Measurements from ENCODE around the gene ALDH8A1.

Gene ALDH8A1

DNA sequence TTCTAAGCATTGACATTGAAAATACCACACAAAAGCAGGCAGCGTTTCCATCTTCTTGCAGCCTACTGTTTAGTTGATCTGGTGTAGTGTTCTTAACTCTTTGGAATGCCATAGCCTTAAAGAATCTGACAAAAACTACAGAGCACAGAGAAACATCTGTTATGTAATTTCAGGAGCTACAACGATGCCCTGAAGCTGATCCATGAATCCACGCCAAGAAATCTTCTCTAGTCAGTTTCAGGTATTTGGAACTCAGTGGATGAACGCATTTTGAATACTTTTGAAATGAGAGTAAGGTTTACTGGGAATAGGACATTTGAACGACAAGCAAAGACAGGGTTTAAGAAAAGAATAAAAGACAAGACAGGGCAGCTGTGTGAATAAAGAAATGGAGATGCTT, 17.8 kb downstream of the ALDH8A1 start:
- Histone ChIP-seq H3K4me3 (ENCODE audit: low read depth in 1 of 2, low read length in 2 of 2) (no peak overlapping the region), H3K27ac (ENCODE audit: low read length) (no peak overlapping the region), H3K36me3 (ENCODE audit: control insufficient read depth in 1 of 2, insufficient read depth in 2 of 2, low read length in 2 of 2) (peaks cover 0 to 16% of the 10 kb centered on the region in 2 donors), H3K27me3 (ENCODE audit: low read depth, low read length) (no peaks in the 10 kb centered on the region), H3K9me3 (ENCODE audit: control insufficient read depth in 1 of 2, low read length in 2 of 2) (no peaks in the 10 kb centered on the region), H3K4me1 (ENCODE audit: control insufficient read depth in 1 of 2, insufficient read depth in 2 of 2, low read length in 2 of 2) (no peaks in the 10 kb centered on the region)

DNA sequence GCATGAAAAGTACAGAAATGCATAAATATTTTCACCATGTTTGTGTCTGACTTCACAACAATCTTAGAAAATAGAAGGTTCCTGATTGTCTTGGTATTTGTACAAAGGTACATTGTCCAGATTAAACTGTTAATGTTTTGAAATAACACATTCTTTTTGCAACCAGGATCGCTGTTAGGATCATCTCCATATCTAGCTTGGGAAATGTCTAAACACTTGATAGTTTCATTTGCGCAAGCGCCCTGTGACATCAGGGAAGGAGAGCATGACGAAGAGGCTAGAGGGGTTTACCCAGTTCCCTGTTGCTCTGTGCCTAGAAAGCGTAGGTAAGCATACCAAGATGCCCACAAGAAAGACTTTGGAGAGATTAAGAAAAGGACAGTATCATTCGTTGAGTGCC, 19.4 kb downstream of the ALDH8A1 start:
- no peak overlapping the region for H3K27ac ChIP-seq (ENCODE audit: low read length)
- H3K9me3 ChIP-seq (ENCODE audit: control insufficient read depth in 1 of 2, low read length in 2 of 2) = no peaks in the 10 kb centered on the region
- no peaks in the 10 kb centered on the region for H3K27me3 ChIP-seq (ENCODE audit: low read depth, low read length)
- no peaks in the 10 kb centered on the region for H3K4me1 ChIP-seq (ENCODE audit: control insufficient read depth in 1 of 2, insufficient read depth in 2 of 2, low read length in 2 of 2)
- H3K4me3 ChIP-seq (ENCODE audit: low read depth in 1 of 2, low read length in 2 of 2) = no peak overlapping the region
- peaks cover 0 to 16% of the 10 kb centered on the region in 2 donors for H3K36me3 ChIP-seq (ENCODE audit: control insufficient read depth in 1 of 2, insufficient read depth in 2 of 2, low read length in 2 of 2)

DNA sequence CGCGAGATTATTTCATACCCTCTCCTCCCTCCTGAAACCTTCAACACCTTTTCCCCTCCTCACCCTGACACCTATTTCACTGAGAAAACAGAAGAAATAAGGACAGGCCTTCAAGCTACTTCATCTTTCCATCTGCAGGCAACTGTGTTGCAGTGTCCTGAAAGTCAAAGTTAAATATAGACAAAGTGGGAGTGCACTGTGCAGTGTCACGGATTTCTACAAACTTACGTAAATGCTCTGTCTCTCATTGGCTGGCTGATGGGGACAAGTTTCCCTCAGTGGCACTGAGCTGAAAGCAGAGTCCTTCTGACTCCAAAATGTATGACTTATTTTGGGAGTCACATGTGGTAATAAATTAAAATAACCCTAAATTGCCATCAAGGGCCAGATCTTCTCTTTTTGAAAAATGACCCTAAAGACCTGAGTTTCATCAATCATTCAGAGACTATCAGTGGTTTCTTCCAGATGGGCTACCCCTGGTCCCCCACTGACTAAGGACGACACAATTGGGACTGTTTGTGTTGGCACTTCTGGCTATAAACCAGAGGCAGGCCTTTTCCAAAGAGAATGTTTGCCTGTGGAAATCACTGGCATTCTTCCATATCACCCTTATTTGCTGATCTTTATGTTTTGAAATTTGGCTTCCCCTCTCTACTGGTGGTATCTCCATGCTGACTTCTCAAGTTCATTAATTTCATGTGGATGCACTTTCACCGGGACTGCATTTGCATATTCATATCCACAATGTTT, 21.6 kb downstream of the ALDH8A1 start:
- H3K27me3 ChIP-seq (ENCODE audit: low read depth, low read length) = no peaks in the 10 kb centered on the region
- peaks cover 0 to 16% of the 10 kb centered on the region in 2 donors for H3K36me3 ChIP-seq (ENCODE audit: control insufficient read depth in 1 of 2, insufficient read depth in 2 of 2, low read length in 2 of 2)
- H3K9me3 ChIP-seq (ENCODE audit: control insufficient read depth in 1 of 2, low read length in 2 of 2) = no peaks in the 10 kb centered on the region
- H3K4me1 ChIP-seq (ENCODE audit: control insufficient read depth in 1 of 2, insufficient read depth in 2 of 2, low read length in 2 of 2) = no peaks in the 10 kb centered on the region
- H3K27ac ChIP-seq (ENCODE audit: low read length) = no peak overlapping the region
- no peak overlapping the region for H3K4me3 ChIP-seq (ENCODE audit: low read depth in 1 of 2, low read length in 2 of 2)

DNA sequence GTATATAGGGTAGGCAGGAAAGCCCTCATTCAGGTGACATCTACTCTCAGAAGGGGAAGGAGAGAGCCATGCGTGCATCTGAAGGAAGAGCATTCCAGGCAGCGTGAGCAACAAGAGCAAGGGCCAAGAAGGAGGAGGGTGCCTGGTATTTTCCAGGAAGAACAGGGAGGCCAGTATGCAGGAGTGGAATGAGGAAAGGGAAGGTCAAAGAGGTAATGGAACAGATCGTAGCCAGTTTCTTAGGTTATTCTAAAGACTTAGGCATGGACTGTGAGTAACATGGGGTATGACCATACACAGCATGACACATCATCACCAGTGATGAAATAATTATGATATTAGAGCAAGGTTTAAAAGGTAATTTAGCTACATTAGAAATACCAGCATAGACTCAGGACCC, 24.1 kb downstream of the ALDH8A1 start:
- Histone ChIP-seq H3K4me3 (ENCODE audit: low read depth in 1 of 2, low read length in 2 of 2) (no peak overlapping the region), H3K9me3 (ENCODE audit: control insufficient read depth in 1 of 2, low read length in 2 of 2) (no peaks in the 10 kb centered on the region), H3K36me3 (ENCODE audit: control insufficient read depth in 1 of 2, insufficient read depth in 2 of 2, low read length in 2 of 2) (peaks cover 0 to 7% of the 10 kb centered on the region in 2 donors)

DNA sequence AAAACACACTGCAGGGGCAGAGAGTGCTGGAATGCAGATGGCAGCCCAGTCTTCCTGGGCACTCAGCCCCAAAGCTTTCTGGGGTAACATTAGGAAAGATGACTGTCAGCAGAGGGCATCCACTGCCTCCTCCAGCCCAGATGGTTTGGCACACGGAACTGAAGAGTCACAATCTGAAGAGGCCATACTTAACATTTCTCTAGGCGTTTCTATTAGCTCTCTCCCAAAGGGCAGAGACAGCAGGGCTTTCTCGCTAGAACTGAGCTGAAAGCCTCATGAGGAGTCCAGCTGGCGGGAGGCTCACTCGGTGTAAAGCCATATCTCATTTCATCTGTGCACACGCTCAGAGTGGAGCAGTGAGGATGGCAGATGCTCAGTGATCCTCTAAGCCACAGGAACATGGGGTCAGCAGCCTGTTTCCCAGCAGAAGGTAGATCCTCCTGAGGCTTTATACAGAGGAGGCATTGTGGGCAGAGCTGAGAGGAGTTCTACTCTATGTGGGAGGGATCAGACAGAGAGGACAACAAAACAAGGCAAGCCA, 28.1 kb downstream of the ALDH8A1 start:
- H3K4me1 ChIP-seq (ENCODE audit: control insufficient read depth in 1 of 2, insufficient read depth in 2 of 2, low read length in 2 of 2) = no peaks in the 10 kb centered on the region
- H3K27ac ChIP-seq (ENCODE audit: low read length) = no peak overlapping the region
- no peak overlapping the region for H3K4me3 ChIP-seq (ENCODE audit: low read depth in 1 of 2, low read length in 2 of 2)
- no peaks in the 10 kb centered on the region for H3K27me3 ChIP-seq (ENCODE audit: low read depth, low read length)
- no peaks in the 10 kb centered on the region for H3K9me3 ChIP-seq (ENCODE audit: control insufficient read depth in 1 of 2, low read length in 2 of 2)
- H3K36me3 ChIP-seq (ENCODE audit: control insufficient read depth in 1 of 2, insufficient read depth in 2 of 2, low read length in 2 of 2) = peaks cover 0 to 6% of the 10 kb centered on the region in 2 donors

More for the DNA sequence above, 24.1 kb downstream of the ALDH8A1 start:
- Histone ChIP-seq H3K27ac (ENCODE audit: low read length) (no peak overlapping the region), H3K27me3 (ENCODE audit: low read depth, low read length) (no peaks in the 10 kb centered on the region), H3K4me1 (ENCODE audit: control insufficient read depth in 1 of 2, insufficient read depth in 2 of 2, low read length in 2 of 2) (no peaks in the 10 kb centered on the region)

DNA sequence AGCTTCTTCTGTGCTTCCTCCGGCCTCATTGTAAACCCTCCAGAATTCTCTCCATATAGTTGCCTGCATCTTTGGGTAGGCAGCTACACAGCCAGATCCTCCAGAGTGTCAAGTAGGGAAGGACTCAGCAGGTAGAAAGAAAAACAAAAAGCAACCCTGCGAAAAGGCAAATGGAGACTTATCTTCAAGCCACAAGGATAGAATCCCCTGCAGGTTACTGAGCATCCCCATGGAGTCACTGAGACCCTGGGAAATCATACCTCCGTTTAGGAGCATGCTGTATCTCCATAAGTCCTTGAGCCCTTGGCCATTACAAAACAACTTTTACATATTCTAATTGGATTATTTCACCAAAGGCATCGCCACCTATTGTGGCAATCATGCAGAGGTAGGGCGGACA, 28.6 kb downstream of the ALDH8A1 start:
- Histone ChIP-seq H3K4me1 (ENCODE audit: control insufficient read depth in 1 of 2, insufficient read depth in 2 of 2, low read length in 2 of 2) (no peaks in the 10 kb centered on the region), H3K27ac (ENCODE audit: low read length) (no peak overlapping the region), H3K9me3 (ENCODE audit: control insufficient read depth in 1 of 2, low read length in 2 of 2) (no peaks in the 10 kb centered on the region), H3K27me3 (ENCODE audit: low read depth, low read length) (no peaks in the 10 kb centered on the region), H3K36me3 (ENCODE audit: control insufficient read depth in 1 of 2, insufficient read depth in 2 of 2, low read length in 2 of 2) (peaks cover 0 to 6% of the 10 kb centered on the region in 2 donors), H3K4me3 (ENCODE audit: low read depth in 1 of 2, low read length in 2 of 2) (no peak overlapping the region)

DNA sequence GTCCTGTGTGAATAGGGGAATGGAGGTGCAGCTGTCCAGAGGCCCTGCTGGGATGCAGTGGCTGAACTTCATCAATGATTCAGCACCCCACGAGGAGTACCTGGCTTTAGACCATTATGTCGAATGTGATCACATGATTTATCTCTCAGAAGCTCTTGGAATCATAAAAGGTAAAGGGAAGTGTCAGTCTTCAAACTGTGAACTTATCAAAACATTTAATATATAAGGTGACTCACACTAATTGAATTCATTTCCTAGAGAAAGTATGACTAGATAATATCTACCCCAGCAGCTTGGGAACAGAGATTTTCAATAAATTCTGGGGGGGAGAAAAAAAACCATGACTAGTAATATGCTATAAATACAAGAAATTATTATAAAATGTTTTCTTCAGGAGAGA, 29.5 kb downstream of the ALDH8A1 start:
- Histone ChIP-seq H3K4me1 (ENCODE audit: control insufficient read depth in 1 of 2, insufficient read depth in 2 of 2, low read length in 2 of 2) (no peaks in the 10 kb centered on the region), H3K36me3 (ENCODE audit: control insufficient read depth in 1 of 2, insufficient read depth in 2 of 2, low read length in 2 of 2) (peaks cover 0 to 6% of the 10 kb centered on the region in 2 donors), H3K27ac (ENCODE audit: low read length) (no peak overlapping the region), H3K27me3 (ENCODE audit: low read depth, low read length) (no peaks in the 10 kb centered on the region), H3K9me3 (ENCODE audit: control insufficient read depth in 1 of 2, low read length in 2 of 2) (no peaks in the 10 kb centered on the region), H3K4me3 (ENCODE audit: low read depth in 1 of 2, low read length in 2 of 2) (no peak overlapping the region)

DNA sequence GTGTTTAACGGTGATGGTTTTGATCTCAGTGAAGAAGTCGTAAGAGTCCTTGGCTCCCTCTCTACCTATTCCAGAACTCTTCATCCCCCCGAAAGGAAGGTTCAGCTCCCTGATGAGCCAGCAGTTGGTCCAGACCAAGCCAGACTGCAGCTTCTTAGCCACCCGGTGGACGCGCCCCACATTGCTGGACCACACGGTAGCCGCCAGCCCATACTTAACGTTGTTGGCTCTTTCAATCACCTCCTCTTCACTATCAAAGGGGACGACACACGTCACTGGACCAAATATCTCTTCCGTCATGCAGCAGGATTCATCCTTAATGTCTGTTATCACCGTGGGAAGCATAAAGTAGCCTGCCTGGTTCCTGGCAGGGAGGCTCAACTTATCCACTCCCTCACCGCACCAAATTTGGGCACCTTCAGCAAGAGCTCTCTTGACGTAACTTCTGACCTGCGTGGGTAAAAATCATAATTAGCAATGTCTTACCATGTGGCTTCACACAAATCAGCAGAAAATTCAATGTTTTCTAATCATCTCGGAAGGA, 31.4 kb downstream of the ALDH8A1 start:
- Histone ChIP-seq H3K4me3 (ENCODE audit: low read depth in 1 of 2, low read length in 2 of 2) (no peak overlapping the region), H3K27ac (ENCODE audit: low read length) (no peak overlapping the region), H3K4me1 (ENCODE audit: control insufficient read depth in 1 of 2, insufficient read depth in 2 of 2, low read length in 2 of 2) (no peaks in the 10 kb centered on the region), H3K27me3 (ENCODE audit: low read depth, low read length) (no peaks in the 10 kb centered on the region), H3K9me3 (ENCODE audit: control insufficient read depth in 1 of 2, low read length in 2 of 2) (no peaks in the 10 kb centered on the region), H3K36me3 (ENCODE audit: control insufficient read depth in 1 of 2, insufficient read depth in 2 of 2, low read length in 2 of 2) (peaks cover 0 to 6% of the 10 kb centered on the region in 2 donors)

DNA sequence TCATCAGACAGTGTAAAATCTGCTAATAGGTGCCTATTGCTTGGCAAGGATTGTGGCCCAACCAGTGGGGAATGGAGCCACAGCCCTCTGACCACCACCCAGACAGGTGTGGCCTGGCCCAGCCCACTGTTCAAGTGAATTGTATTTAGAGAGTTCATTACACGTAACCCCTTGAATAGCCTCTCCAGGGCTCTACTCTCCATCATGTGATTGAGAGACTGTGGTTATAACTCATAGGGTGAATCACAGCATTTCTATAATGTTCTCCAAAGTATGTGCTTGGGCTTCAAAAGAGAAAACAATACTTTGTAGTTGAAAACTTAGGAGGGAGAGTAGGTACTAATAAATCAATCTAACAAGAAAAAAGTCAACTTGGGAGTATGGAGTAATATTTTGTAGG, 38.4 kb downstream of the ALDH8A1 start:
- Histone ChIP-seq H3K4me1 (ENCODE audit: control insufficient read depth in 1 of 2, insufficient read depth in 2 of 2, low read length in 2 of 2) (no peaks in the 10 kb centered on the region), H3K4me3 (ENCODE audit: low read depth in 1 of 2, low read length in 2 of 2) (no peak overlapping the region), H3K9me3 (ENCODE audit: control insufficient read depth in 1 of 2, low read length in 2 of 2) (no peaks in the 10 kb centered on the region), H3K27me3 (ENCODE audit: low read depth, low read length) (no peaks in the 10 kb centered on the region), H3K27ac (ENCODE audit: low read length) (no peak overlapping the region), H3K36me3 (ENCODE audit: control insufficient read depth in 1 of 2, insufficient read depth in 2 of 2, low read length in 2 of 2) (no peaks in the 10 kb centered on the region)

DNA sequence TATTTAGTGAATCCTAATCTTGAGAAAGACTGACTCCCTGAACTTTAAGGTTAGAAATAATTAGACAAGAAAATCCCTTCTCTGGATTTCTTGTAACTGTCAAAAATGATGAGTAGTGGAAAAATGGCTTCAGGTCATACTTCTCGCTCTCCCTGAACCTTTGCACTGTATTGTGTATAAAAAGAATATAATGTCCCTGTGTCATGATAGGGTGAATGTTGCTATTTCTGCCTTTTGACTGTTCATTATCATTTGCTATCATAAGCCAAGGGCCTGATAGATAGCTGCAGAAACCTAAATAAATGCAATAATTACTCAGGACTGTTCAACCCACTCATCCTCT, 39.3 kb downstream of the ALDH8A1 start:
- Histone ChIP-seq H3K36me3 (ENCODE audit: control insufficient read depth in 1 of 2, insufficient read depth in 2 of 2, low read length in 2 of 2) (no peaks in the 10 kb centered on the region), H3K4me3 (ENCODE audit: low read depth in 1 of 2, low read length in 2 of 2) (no peak overlapping the region), H3K27ac (ENCODE audit: low read length) (peak overlapping the region; percentile 26), H3K27me3 (ENCODE audit: low read depth, low read length) (no peaks in the 10 kb centered on the region), H3K9me3 (ENCODE audit: control insufficient read depth in 1 of 2, low read length in 2 of 2) (no peaks in the 10 kb centered on the region), H3K4me1 (ENCODE audit: control insufficient read depth in 1 of 2, insufficient read depth in 2 of 2, low read length in 2 of 2) (no peaks in the 10 kb centered on the region)

DNA sequence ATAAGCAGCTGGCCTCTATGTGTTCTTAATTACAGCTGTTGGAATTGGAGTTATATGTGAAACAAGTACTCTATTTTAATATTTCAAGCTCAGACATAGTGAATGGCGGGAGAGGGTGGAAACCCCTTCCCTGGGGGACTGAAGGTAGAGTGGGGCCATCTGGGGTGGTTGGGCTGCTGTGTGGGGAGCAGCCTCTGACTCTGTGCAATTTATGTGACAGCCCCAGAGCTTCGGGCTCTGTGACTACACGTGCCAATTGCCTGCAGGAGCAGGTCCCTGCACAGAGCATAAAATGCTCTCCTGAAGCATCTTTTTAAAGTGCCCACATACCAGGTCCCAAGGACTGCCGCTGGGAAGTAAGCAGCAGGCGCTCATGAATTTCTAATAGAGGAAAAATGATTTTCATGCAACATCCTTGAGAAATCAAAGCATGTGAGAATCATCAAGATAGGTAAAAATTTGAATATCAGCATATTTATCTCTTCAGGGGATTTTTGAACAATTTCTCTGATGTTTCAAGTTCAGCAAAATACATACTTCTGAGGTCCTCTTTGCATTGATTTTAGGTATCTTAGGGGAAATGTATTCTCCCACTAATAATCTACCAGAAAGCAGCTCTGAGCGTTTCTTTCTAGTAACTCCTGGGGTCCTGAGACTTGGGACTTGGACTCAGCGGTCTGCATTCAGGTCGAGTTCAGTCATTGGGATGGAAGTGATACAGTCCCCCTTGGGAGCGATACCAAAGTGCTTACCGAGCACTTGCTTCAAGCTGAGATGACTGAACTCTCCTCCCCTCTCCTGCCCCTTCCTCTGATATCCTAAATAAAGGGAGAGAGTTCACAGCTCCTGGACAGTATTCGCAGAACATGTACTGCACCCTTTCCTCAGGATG, 40.0 kb downstream of the ALDH8A1 start:
- no peaks in the 10 kb centered on the region for H3K4me1 ChIP-seq (ENCODE audit: control insufficient read depth in 1 of 2, insufficient read depth in 2 of 2, low read length in 2 of 2)
- no peaks in the 10 kb centered on the region for H3K9me3 ChIP-seq (ENCODE audit: control insufficient read depth in 1 of 2, low read length in 2 of 2)
- H3K27me3 ChIP-seq (ENCODE audit: low read depth, low read length) = no peaks in the 10 kb centered on the region
- no peak overlapping the region for H3K4me3 ChIP-seq (ENCODE audit: low read depth in 1 of 2, low read length in 2 of 2)
- peak overlapping the region; percentile 26 for H3K27ac ChIP-seq (ENCODE audit: low read length)
- H3K36me3 ChIP-seq (ENCODE audit: control insufficient read depth in 1 of 2, insufficient read depth in 2 of 2, low read length in 2 of 2) = no peaks in the 10 kb centered on the region

Measured in muscle layer of duodenum (tissue), 2 donors.